K562 (cell line): ENCODE data around the gene CRADD. TPM values are rescaled to one million over a fixed set of nuclear protein-coding genes. Genes with fewer than 3 reads are reported as not detected.
A peak's percentile ranks its signal among the peaks of the same experiment; 100 is the strongest.

Source experiments
- ATAC-seq: fragments of 200-7000 bp; cut with Tn5 transposase; 3 replicates; pipeline ENCODE4 v1.9.1; 2020; ENCODE audit warnings: moderate library complexity
- BruUV-seq: library from RNA; stranded (reverse); fragments of 400-500 nt; replicated peaks from 2 replicates; lab custom pipeline; 2021; lab: Mats Ljungman, UMichigan
- CTCF ChIA-PET: fragments of 300-600 bp; formaldehyde crosslinking; extraction: SDS; loops from one replicate; lab custom pipeline; 2021; ENCODE audit warnings: low intra/inter-chr PET ratio; lab: Yijun Ruan, JAX
- POLR2A ChIA-PET: fragments of 300-600, 350-650 bp; sonication (Branson Sonifier 250); formaldehyde crosslinking; extraction: SDS; loops from one replicate; lab custom pipeline; 2021; ENCODE audit warnings: antibody characterized with exemption, inconsistent platforms; lab: Yijun Ruan, JAX
- DNase-seq, 4 experiments: peaks; one replicate each; pipeline versions ENCODE4 v3.0.0 to v3.0.0-alpha.2; 2011 to 2018; ENCODE audit warnings: low spot score in 3 of 4, mixed read lengths in 3 of 4; ENCODE audit errors: extremely low read depth in 1 of 4
- FAIRE-seq: peaks from 2 replicates; lab custom pipeline; 2011; peaks lifted over from hg19 to GRCh38; lab: Jason Lieb, UNC
- H2AFZ ChIP-seq: 2 replicates; pipeline ENCODE4 v1.6.0; 2011; ENCODE audit warnings: low read depth, low read length, control low read depth, inconsistent platforms
- H3K27ac ChIP-seq: fragments of 200-600 bp; 3 replicates; pipeline ENCODE4 v1.8.0; 2011; ENCODE audit warnings: low read depth, mild to moderate bottlenecking, control low read depth, inconsistent platforms, low read length, moderate library complexity, mixed read lengths; ENCODE audit errors: extremely low read depth
- H3K27me3 ChIP-seq, 2 experiments: fragments of 300-600 bp in 1 of 2; 2 replicates in 1 of 2; 3 replicates in 1 of 2; pipeline versions ENCODE4 v1.6.0 to v1.8.0; 2011; ENCODE audit warnings: inconsistent platforms in 2 of 2, low read length in 2 of 2, mild to moderate bottlenecking in 1 of 2, mixed read lengths in 1 of 2, moderate library complexity in 1 of 2; ENCODE audit not compliant: control insufficient read depth in 2 of 2, insufficient read depth in 2 of 2
- H3K36me3 ChIP-seq: fragments of 300-600 bp; 3 replicates; pipeline ENCODE4 v1.8.0; 2011; ENCODE audit warnings: mild to moderate bottlenecking, low read length, inconsistent platforms; ENCODE audit not compliant: control insufficient read depth, insufficient read depth
- H3K4me1 ChIP-seq, 2 experiments: fragments of 200-600 bp in 1 of 2; replicated peaks in 1 of 2; 2 replicates in 1 of 2; 3 replicates in 1 of 2; pipeline versions ENCODE4 v1.5.1 to v1.8.0; 2011; ENCODE audit warnings: inconsistent platforms in 2 of 2, low read length in 2 of 2, mild to moderate bottlenecking in 1 of 2, mixed read lengths in 1 of 2, moderate library complexity in 1 of 2; ENCODE audit not compliant: control insufficient read depth in 2 of 2, insufficient read depth in 2 of 2
- H3K4me2 ChIP-seq: 2 replicates; pipeline ENCODE4 v1.6.1; 2011; ENCODE audit warnings: low read length, control low read depth, inconsistent platforms, mixed read lengths; ENCODE audit not compliant: insufficient read depth
- H3K4me3 ChIP-seq: fragments of 200-600 bp; sonication (generic), shearing (Covaris generic); 2 replicates; pipeline ENCODE4 v1.5.1; 2016; ENCODE audit warnings: control low read depth, inconsistent platforms
- H3K79me2 ChIP-seq: fragments of 200-600 bp; 3 replicates; pipeline ENCODE4 v1.8.0; 2011; ENCODE audit warnings: low read length, inconsistent platforms; ENCODE audit not compliant: control insufficient read depth, insufficient read depth
- H3K9ac ChIP-seq, 2 experiments: 2 replicates each; pipeline versions ENCODE4 v1.6.0 to v1.6.1; 2011; ENCODE audit warnings: low read depth in 2 of 2, low read length in 2 of 2, control low read depth in 1 of 2, inconsistent platforms in 1 of 2, mild to moderate bottlenecking in 1 of 2, mixed read lengths in 1 of 2; ENCODE audit not compliant: insufficient read depth in 1 of 2
- H3K9me1 ChIP-seq: one replicate; pipeline ENCODE4 v1.6.0; 2011; ENCODE audit warnings: inconsistent platforms, mild to moderate bottlenecking, low read length, moderate library complexity; ENCODE audit not compliant: control insufficient read depth, insufficient read depth
- H3K9me3 ChIP-seq: replicated peaks from 2 replicates; pipeline ENCODE4 v1.5.1; 2011; ENCODE audit warnings: low read depth, low read length, inconsistent platforms; ENCODE audit not compliant: control insufficient read depth, insufficient read depth
- H4K20me1 ChIP-seq: replicated peaks from 2 replicates; pipeline ENCODE4 v1.6.1; 2011; ENCODE audit warnings: low read length, inconsistent platforms, mixed read lengths; ENCODE audit not compliant: control insufficient read depth, insufficient read depth
- ETS1 ChIP-seq: conservative IDR thresholded peaks from 2 replicates; pipeline ENCODE4 v1.6.1; 2011; ENCODE audit warnings: low read depth, mild to moderate bottlenecking, low read length; ENCODE audit not compliant: control insufficient read depth
- HMG20A ChIP-seq: fragments of 450-650 bp; formaldehyde crosslinking; conservative IDR thresholded peaks from 2 replicates; pipeline ENCODE4 v1.4.0; 2020; ENCODE audit warnings: mild to moderate bottlenecking, mixed read lengths
- KLF13 ChIP-seq: fragments of 450-650 bp; IDR thresholded peaks from 2 replicates; pipeline ENCODE4 v1.6.1; 2016; ENCODE audit warnings: missing genetic modification characterization, low read depth, mild to moderate bottlenecking, missing compliant biosample characterization, moderate library complexity, borderline replicate concordance
- PKNOX1 ChIP-seq: fragments of 450-650 bp; IDR thresholded peaks from 2 replicates; pipeline ENCODE4 v1.6.1; 2016
- PTRF ChIP-seq: fragments of 450-650 bp; IDR thresholded peaks from 2 replicates; pipeline ENCODE4 v1.6.1; 2016; ENCODE audit warnings: mild to moderate bottlenecking, missing genetic modification characterization, missing compliant biosample characterization
- REST ChIP-seq, 2 experiments: fragments of 450-650 bp; formaldehyde crosslinking in 1 of 2; IDR thresholded peaks; 2 replicates each; pipeline versions ENCODE4 v1.4.0 to v1.6.1; 2014 to 2020; ENCODE audit warnings: mild to moderate bottlenecking in 2 of 2, borderline replicate concordance in 1 of 2, low read depth in 1 of 2
- RFX5 ChIP-seq: IDR thresholded peaks from 2 replicates; pipeline ENCODE4 v1.6.1; 2011; ENCODE audit warnings: low read depth, mild to moderate bottlenecking, improper control_type of control experiment, low read length
- SMARCA4 ChIP-seq: fragments of 450-650 bp; IDR thresholded peaks from 2 replicates; pipeline ENCODE4 v1.6.1; 2016
- ZBTB7A ChIP-seq: IDR thresholded peaks from 2 replicates; pipeline ENCODE4 v1.6.1; 2011; ENCODE audit warnings: low read depth, mild to moderate bottlenecking, low read length, moderate library complexity, borderline replicate concordance; ENCODE audit not compliant: control insufficient read depth
- WGBS: fragments of 100-300 bp; shearing (Covaris generic); methylation state at CpG from one replicate; pipeline ENCODE4 v1.1.6; 2016; ENCODE audit warnings: low coverage, mixed read lengths; ENCODE audit not compliant: insufficient coverage; ENCODE audit errors: missing lambda C conversion rate; 5-methylcytosine and 5-hydroxymethylcytosine counted together
- in situ Hi-C: fragments of 300-500 bp; cut with MboI; formaldehyde crosslinking; loops from 4 replicates; pipeline ENCODE4 v1.15.0; 2018; ENCODE audit warnings: inconsistent platforms, mixed read lengths
- intact Hi-C: fragments of 100-400 bp; cut with micrococcal nuclease; formaldehyde crosslinking; loops from 2 replicates; pipeline ENCODE4 v1.14.2; 2022
- polyA plus RNA-seq, 8 experiments: library from polyadenylated mRNA; depleted of rRNA in 4 of 8; stranded (reverse) in 5 of 8; unstranded in 3 of 8; fragments of >200 nt; fragmentation: Nextera tagmentation in 2 of 8; fragmentation: Illumina TruSeq in 1 of 8; extraction: Ambion mirVana in 2 of 8; extraction: Trizol in 1 of 8; gene quantifications; 2 replicates each; pipeline versions ENCODE4 v1.2.1 to v1.2.3, GENCODE V29; 2011 to 2014; ENCODE audit warnings: inconsistent platforms in 1 of 8, missing spikeins in 1 of 8
- total RNA-seq, 7 experiments: library from RNA; depleted of rRNA in 6 of 7; stranded (reverse); fragments of >200 nt in 6 of 7; fragmentation: Illumina TruSeq in 2 of 7; extraction: Trizol in 2 of 7; gene quantifications; 2 replicates each; pipeline versions ENCODE4 v1.2.1 to v1.2.3, GENCODE V29; 2011 to 2021; ENCODE audit warnings: low replicate concordance in 1 of 7

Gene CRADD
- total and polyA plus RNA-seq, 9 of the 15 experiments (the other 6 are each of a cell fraction or from before 2014, with no cell fraction given) = 20.5 to 41.1 (median 25.9) TPM

- no peak for TF ChIP-seq ETS1
These were observed 71.7 kb downstream of the CRADD start (continued) for GRCh38 chr12:93748672-93749383.

GRCh38 chr12:93749515-93749914, 72.3 kb downstream of the CRADD start:
- H3K27ac ChIP-seq = no peak overlapping the region
- intact Hi-C loops (no loop called here), in situ Hi-C loops (no loop called here)
- H3K9me1 ChIP-seq = no peaks in the 10 kb centered on the region
- H3K9ac ChIP-seq = no peak overlapping the region
- ChIA-PET POLR2A (interaction anchor here (0.9 to 1.5 kb wide), 3 partner anchors 22 to 175 kb away, joined by 3 to 4 read pairs (median 4); no protein-coding TSS in a partner anchor), CTCF (no interaction called here)
- no peaks in the 10 kb centered on the region for H4K20me1 ChIP-seq
- H2AFZ ChIP-seq = no peak overlapping the region
- no TSS peak for BruUV-seq
- no peaks in the 10 kb centered on the region for H3K27me3 ChIP-seq
- no peak for FAIRE-seq
- H3K4me1 ChIP-seq = peaks cover 4 to 38% of the 10 kb centered on the region in 2 experiments; a peak in 4 of 5 replicates
- H3K9me3 ChIP-seq = peaks cover 13% of the 10 kb centered on the region
- no peak for DNase-seq
- ATAC-seq = no peak
- H3K36me3 ChIP-seq = no peaks in the 10 kb centered on the region
- no peak overlapping the region for H3K4me2 ChIP-seq
- peaks cover 15% of the 10 kb centered on the region; the same call in 2 of the 3 replicates for H3K79me2 ChIP-seq
- WGBS = 32% methylated on average over 2 of the region's 2 CpGs
- no peak overlapping the region for H3K4me3 ChIP-seq
- TF ChIP-seq SMARCA4 = peak; percentile 37; the same call in 1 of the 2 replicates
- no peak for TF ChIP-seq ZBTB7A
- no peak for TF ChIP-seq RFX5
- no peak for TF ChIP-seq KLF13
- TF ChIP-seq REST (IDR thresholded peaks at IDR 0.05; ENCODE audit: borderline replicate concordance) = no peak
- TF ChIP-seq REST (CRISPR knock-in tag; IDR thresholded peaks at IDR 0.05; ENCODE audit: low read depth) = no peak
- peak; percentile 48; the same call in 1 of the 2 replicates for TF ChIP-seq PKNOX1
- TF ChIP-seq PTRF (tag) = no peak
- TF ChIP-seq HMG20A (CRISPR knock-in tag) = no peak
